HEK293T (cell line): ENCODE results near the gene RFXAP.

Experiments
- ARNT ChIP-seq: fragments of 450-650 bp; IDR thresholded peaks from 2 replicates; pipeline ENCODE4 v1.6.1; 2017; ENCODE audit warnings: mild to moderate bottlenecking
- BHLHE40 ChIP-seq: fragments of 450-650 bp; IDR thresholded peaks from 2 replicates; pipeline ENCODE4 v1.6.1; 2016; ENCODE audit warnings: mild to moderate bottlenecking, moderate library complexity, borderline replicate concordance
- CTBP1 ChIP-seq: fragments of 450-650 bp; IDR thresholded peaks from 2 replicates; pipeline ENCODE4 v1.6.1; 2016; ENCODE audit warnings: borderline replicate concordance
- FOXA1 ChIP-seq: fragments of 450-650 bp; IDR thresholded peaks from 2 replicates; pipeline ENCODE4 v1.6.1; 2016; ENCODE audit warnings: mild to moderate bottlenecking
- FOXK2 ChIP-seq: fragments of 450-650 bp; IDR thresholded peaks from 2 replicates; pipeline ENCODE4 v1.6.1; 2016; ENCODE audit warnings: mild to moderate bottlenecking
- HDGF ChIP-seq: fragments of 450-650 bp; IDR thresholded peaks from 2 replicates; pipeline ENCODE4 v1.6.1; 2017; ENCODE audit warnings: antibody characterized with exemption, borderline replicate concordance
- TARDBP ChIP-seq: fragments of 450-650 bp; IDR thresholded peaks from 2 replicates; pipeline ENCODE4 v1.6.1; 2016

DNA sequence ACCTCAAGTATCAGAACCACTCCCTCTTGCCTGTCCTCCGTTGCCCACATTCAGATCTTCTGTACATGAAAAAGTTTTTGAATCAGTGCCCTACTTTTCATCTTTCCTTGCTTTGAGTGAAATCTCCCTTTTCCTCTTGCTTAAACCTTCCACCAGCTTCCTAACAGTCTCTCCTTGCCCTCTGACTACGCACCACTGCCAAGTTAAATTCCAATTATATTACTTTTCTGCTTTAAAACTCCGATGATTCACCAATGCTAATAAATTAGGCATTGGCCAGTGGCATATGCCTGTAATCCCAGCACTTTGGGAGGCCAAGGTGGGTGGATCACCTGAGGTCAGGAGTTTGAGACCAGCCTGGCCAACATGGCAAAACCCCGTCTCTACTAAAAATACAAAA lies 30.7 kb upstream of the RFXAP start:
- TF ChIP-seq FOXK2 (no peak), CTBP1 (no peak), FOXA1 (no peak), ARNT (no peak), HDGF (no peak), BHLHE40 (no peak), TARDBP (no peak)
